Stimulated activated CD4-positive, alpha-beta T cell treated with anti-CD3 and anti-CD28 coated beads, TNF-alpha, amount 100 ng/mL, for 4 hours (primary cell): ENCODE data around the gene FLNA.
"Not testable (repeated sequence)": the region's sequence is repeated elsewhere in the genome, so short reads cannot be mapped to it uniquely, and the experiment has no call there.

Source experiments
- DNase-seq, 3 experiments: peaks; one replicate each; pipeline ENCODE4 v3.0.0-alpha.2; 2020; ENCODE audit warnings: low read depth in 3 of 3

FLNA gene

DNA sequence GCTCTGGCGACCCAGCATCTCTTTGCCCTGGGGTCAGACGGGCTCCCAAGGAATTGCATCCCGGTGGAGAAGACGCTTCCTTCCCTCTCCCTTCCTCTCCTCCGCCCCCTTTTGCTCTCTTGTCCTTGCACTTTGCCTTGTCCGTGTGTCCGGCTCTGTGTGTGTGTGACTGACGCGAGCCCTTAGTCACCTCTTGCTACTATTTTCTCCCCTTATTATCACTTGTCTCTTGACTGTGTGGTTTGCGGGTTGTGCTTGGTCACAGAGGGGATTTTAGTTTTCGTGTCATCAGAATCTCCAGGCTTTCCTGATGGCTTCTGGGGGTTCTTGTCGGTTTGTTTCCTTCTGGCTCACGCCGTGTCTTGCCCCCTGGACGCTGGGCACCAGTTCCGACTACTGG lies 31.4 kb downstream of the FLNA start:
- not testable (repeated sequence) for DNase-seq

DNA sequence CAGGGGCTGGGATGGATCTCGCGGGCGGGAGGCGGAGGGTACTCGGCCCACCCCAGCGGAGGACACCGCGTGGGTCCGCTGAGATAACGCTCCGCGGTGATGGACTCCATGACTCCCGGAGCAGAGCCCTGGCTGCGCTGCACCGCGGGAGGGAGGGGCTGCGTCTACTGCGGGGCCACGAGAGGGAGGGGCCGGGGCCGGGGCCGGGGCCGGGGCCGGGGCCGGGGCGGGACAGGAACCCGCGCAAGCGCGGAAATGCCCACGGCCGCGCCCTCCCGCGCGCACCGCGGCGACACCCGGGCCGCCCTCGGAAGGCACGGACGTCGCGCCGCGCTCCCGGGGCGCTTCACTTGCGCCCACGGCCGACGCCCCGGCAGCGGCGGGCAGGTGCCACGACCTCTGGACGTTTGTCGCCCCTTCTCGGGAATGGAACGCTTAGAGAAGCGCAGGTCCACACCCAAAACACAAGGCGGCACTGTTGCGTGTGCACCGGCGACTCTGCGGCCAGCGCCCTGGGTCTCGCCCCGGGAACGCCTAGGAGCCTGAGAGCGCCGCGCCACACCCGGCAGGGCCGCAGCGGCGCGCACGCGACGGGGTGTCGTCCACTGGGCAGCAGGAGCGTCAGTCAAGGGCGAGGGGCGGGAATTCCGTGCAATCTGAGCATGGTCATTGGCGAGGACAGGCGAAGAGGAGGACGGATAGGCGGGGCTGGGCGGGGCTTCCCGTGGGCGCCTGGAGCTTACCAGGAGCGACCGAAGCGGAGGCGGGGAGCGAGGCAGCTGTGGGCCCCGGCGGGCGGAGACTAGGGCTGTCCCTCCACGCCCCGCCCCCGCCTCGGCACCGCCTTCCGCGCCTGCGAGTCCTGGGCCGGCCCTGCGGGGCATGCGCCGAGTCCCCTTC lies 32.8 kb downstream of the FLNA start:
- not testable (repeated sequence) for DNase-seq

DNA sequence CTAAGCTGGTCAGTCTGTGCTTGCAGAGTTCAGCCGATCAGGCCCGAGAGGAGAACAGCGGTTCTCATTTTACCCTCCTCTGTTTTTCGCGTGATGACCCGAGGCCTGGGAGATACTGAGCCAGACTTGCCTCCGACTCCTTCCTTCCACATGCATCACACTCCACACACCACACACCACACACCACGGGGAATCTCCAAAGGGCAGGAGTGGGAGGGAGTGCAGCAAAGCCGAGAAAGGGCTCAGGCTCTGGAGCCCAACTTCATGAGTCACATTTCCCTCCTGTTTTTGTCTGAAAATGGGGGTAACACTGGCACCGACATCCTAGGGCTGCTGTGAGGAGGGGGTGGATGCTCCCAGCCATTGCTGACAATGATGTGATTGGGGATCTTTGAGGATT lies 39.9 kb downstream of the FLNA start:
- DNase-seq: no peak

DNA sequence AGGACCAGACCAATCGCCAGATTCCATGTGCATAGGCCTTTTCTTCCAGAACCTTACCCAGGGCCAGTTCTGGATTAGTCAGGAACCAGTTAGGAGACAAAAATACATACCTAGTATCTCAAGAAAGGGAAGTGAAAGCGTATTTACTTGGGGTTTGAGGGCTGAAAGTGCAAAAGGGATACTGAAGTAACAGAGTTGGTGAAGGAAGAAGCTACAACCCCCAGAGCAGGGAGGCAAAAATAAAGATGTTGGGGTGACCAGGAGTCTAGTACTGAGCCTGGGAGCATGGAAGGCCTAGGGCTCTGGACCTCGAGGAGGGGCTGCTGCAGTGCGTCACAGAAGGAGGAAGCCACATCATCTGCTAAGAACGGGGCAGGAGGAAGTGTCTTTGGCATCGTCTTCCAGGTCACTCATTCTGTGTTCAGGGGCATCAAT lies 40.6 kb downstream of the FLNA start:
- DNase-seq: no peak

DNA sequence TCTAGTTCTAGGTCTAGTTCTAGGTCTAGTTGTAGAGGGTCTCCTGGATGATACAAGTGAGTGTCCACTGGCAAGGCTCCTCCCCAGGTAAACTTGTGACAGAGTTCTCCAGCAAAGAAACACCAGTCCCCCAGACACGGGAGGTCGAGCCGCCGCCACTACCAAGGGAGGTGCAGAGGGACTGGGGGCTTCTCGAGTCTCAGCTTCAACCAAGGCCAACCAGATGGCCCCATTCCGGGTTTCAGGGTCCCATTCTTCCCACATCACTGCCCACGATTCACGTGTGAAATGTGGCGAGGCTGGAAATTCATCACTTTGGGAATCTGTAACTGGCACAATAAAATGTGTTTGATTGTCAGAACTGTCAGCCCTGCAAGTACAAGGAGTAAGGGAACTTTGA lies 41.3 kb downstream of the FLNA start:
- DNase-seq: no peak

DNA sequence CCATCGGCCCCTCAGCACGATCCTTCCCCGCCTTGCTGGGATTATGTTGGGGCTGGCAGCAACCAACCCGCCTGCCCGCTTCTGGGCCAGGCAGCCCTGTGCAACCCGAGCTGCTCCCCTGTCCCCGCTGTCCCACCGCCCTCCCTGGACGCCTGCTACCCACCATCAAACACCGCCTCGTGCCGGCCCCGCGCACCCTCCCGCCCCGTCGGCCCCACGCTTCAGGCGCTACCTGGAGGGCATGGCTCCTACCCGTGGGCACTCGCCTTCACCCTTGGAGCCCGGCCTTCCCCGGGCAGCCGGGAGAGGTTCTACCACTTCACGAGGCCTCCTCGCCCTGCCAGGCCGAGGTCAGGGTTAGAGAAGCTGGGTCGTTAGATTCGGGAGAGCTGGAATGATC lies 41.9 kb downstream of the FLNA start:
- no peak for DNase-seq

DNA sequence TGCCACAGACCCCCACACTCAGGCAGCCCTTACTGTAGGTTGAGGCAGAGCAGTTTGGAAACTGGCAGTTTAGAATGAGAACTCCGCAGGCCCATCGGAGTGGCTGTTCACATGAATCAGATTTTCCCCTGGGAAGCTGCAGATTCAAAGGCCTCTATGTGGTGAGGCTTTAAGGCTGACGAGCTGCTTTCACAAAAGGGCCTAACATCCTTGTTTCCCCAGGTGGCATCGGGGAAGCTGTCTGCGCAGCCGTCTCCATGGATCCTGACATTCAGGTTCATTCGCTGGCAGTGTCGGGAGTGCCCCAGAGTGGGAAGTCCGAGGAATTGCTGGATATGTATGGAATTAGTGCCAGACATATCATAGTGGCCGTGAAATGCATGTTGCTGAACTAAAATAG lies 45.1 kb downstream of the FLNA start:
- no peak for DNase-seq

DNA sequence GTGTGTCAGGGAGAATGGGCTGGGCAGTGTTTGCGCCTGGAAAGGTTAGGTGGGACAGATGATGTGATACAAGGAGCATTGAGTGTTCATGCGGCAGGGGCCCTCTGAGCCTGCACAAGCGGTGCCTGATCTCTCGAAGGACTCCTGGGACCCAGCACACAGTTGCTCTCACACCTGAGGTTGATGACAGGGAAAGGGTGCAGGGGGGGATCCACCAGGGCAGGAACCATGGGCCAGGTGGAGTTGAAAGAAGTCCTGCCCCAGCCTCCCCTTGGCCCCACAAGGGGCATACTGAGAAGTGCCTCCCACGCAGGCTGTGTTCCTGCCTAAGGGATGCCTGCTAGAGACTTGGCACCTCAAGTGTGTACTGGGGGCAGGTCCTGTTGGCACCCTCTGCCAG lies 45.8 kb downstream of the FLNA start:
- DNase-seq: no peak

DNA sequence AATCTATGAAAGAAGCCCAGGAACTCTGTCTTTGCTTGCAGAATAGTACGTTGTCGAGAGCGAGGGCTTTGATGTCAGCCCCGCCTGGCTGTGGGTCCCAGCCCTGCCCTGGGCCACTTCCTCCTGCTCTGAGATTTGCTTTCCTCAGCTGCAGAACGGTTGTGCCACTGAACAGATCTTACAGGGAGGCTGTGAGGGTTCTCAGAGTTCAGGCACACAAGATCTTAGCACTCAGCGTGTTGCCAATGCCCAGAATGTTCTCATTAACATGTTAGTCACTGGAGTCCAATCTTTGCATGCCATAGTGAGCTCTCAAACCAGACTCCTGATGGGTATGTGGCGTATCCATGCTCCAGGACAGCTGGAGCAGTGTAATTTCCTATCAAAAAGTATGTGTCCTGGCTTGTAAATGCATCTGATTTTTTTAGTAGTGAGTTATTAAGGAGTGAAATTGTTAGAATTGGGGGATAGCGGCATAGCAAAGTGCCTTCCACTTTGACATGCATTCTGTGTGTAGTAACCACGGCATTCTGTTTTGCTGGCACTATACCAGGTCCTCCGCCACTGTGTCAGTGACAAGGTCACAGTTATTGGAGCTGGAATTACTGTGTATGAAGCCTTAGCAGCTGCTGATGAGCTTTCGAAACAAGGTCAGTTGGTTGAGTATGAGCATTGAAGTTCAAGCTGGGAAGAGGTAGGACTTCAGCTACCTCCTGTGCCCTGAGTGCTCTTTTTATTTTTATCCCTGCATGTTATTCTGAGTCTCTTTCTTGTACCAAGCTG lies 47.2 kb downstream of the FLNA start:
- DNase-seq: no peak

DNA sequence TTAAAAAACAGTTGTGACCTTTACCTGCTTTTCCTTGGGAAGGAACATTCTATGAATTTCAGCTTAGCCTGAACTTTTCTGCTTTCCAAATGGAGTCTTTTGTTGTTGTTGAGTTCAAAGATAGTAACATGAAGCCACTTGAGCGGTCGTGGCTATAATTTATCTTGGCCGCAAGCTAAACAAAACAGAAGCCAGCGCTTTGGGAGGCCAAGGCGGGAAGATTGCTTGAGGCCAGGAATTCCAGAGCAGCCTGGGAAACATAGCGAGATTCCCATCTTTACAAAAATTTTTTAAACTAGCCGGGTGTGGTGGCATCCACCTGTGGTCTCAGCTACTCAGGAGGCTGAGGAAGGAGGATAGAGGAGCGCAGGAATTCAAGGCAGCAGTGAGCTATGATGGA lies 48.9 kb downstream of the FLNA start:
- no peak for DNase-seq

DNA sequence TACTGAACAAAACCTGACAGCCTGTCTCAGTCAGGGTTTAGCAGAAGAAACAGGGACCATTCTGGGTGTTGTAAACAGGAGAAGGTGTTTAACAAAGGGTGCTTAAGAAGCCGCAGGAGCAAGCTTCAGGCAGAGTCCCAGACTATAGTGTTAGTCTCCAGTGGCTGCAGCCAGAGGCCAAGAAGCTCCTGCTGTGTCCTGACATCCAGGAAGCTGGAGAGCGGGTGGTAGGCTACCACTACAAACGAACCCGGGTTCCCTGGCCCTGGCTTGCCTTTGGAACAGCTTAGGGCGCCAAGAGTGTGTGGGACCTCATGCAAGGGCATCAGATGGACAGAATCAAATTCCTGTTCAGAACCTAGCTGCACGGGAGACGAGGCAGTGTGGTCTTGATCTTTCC lies 50.9 kb downstream of the FLNA start:
- DNase-seq: no peak

DNA sequence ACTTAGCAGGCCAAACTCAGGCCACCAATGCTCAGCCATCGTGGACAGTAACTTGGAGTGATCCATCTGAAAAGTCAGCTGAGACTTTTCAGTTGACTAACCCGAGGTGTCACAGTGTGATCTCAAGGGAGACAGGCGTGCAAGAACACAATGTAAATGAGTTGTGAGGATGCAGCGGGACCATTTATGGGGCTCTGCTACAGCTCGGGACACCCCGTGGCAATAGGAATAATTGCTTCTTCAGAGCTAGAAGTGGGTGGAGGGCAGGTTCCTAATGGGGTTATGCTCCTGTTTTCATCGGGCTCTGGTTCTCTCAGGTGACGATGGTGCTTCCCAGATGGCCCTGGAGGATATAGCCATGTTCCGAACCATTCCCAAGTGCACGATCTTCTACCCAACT lies 51.5 kb downstream of the FLNA start:
- DNase-seq: no peak

DNA sequence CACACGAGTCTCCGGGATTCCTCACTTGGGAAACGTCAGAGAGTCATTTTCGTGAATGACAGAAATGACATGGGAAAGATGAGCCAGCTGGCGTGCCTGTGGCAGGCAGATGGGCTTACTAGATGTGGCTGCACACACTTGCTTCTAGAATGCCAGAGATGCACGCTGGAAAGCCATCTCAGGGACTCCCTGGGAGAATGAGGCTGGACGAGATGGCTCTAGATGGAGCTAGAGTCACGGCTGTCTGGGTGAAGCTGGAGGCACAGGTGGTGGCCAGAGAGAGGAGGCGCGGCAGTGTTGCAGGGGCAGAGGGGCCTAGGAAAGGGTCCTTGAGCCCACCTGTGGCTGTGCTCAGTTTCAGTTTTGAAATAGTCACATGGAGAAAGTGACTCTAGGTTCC lies 52.8 kb downstream of the FLNA start:
- no peak for DNase-seq

DNA sequence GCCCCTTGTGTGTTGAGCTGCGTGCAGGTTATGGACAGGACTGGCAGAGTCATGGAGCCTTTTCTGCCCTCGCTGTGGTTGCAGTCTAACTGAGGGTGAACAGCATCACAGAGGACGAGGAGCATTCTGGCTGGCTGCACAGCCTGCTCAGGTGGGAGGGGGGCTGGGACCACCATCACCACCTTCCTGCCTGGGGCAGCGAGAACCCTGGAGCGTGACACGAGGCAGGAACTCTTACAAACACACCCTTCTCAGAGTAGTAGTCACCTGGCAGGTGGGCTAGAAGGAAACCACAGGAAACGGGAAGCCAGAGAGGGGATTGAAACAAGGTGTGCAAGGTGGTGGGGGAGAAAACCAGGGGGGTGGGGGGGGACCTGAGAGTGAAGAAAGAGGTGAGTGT lies 53.3 kb downstream of the FLNA start:
- no peak for DNase-seq

DNA sequence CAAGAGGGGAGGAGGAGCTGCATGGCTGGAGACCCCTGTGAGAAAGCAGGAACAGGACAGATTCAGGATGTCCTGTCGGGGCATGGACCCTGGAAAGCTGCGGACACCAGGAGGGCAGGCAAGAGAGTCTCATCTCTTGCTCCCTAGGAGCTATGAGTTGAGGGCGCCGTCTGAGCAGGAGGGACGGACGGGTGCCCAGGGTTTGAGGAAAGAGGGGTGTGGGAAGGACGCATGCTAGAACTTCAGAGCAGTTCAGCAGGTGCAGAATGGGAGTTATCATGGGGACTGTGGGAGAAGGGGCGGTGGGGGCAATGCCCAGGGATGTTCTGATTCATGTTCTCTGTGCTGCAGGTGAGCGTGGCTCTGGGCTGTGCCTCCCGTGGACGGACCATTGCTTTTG lies 54.0 kb downstream of the FLNA start:
- DNase-seq: no peak

DNA sequence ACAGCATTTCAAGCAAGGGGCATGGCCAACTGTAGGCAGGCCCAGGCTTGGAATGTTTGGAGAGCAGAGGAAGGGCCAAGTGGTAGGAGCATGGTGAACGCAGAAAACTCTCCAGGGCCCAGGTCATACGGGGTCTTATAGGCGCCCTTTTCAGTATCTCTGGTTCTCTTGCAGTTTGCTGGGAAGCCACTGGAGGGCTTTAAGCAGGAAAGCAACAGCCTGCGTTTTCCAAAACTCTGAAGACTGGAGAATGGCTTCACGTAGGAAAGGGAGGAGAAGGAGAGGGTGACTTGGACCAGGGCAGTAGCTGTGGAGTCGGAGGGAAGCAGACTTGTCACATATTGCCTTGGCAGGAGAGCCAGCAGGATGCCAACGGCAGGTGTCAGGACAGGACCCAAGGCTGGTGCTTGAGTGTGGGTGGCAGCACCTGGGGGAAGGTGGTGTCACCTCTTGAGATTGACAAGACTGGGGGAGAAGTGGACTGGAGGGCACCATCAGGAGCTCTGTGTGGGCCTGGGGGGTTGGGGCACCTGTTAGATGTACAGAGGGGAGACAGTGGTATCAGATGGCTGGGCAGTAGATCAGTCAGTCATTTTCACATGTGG lies 56.9 kb downstream of the FLNA start:
- no peak for DNase-seq

DNA sequence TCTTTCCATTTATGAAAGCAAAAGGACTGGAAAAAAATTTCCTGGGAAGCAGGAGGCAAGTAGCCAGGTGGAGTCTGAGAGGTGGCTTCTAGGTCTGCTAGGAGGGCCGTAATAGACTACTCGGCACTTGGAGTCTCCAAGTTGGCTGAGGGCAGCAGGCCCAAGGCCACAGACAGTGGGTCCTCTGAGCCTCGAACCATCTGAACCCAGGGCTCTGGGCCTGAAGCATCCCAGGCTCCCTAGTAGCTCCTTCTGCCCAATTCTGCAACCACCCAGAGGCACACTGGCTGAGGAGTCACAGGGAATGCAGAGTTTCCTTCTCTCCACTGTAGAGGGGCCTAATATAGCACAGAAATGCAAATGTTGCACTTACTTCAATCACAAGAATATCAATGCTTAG lies 59.0 kb downstream of the FLNA start:
- DNase-seq: no peak

DNA sequence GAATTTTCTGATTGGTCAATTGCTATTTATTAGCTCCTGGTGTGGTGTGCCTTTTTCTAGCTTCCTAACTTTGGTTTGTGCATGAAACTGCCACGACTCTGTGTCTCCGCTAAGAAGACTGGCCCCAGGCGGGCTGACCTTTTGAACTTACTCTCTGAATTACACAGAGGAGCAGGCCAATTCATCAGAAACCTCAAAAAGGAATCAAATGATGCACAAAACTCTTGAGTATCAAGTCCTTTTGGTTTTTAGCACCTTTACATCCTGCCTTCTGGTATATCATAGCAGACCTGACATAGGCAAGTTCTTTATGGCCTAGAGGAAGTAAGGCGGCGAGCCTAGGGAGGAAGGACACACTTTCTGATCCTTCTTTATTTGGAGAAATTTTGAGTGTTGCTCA lies 61.3 kb downstream of the FLNA start:
- no peak for DNase-seq

DNA sequence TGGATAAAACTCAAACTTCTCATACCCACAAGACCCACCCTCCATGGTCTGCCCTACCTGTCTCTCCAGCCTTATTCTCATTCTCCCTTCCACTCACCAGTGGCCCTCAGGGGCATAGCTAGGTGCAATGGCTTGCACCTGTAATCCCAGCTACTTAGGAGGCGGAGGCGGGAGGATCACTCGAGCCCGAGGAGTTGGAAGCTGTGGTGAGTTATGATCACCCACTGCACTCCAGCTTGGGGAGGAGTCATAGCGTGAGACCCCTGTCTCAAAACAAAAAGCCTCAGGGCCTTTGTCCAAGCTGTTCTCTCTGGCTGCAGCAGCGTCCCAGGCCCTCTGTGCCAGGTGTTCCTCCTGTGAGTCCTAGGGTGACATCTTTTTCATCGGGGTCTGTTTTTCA lies 62.3 kb downstream of the FLNA start:
- DNase-seq: no peak

DNA sequence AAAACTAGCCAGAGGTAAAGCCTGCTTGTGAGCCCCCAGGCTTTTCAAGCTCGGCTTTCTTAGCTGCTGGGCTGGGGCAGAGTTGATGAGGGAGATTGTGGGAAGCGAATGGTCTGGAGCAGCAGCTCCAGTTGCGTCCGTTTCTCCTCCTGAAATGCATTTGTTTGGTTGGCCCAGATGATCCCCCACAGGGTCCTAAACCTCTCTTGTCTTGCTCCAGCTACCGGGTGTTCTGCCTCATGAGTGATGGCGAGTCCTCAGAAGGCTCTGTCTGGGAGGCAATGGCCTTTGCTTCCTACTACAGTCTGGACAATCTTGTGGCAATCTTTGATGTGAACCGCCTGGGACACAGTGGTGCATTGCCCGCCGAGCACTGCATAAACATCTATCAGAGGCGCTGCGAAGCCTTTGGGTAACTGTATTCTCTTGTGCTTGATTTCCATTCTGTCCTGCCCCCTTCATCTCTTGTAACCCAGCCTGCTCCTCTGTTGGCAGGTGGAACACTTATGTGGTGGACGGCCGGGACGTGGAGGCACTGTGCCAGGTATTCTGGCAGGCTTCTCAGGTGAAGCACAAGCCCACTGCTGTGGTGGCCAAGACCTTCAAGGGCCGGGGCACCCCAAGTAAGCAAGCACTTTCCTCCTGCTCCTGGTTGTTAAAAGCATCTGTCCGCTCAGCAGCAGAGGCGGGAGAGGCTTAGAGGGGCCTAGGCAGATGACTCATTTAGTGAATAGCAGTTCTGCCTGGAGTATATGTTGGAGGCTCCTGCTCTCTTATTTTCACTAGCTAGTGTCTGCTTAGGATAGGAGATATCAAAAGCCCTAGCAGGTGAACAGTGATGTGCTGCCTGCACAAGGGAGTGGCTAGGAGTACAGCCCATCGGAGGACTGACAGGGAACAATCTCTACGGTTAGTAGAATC lies 63.6 kb downstream of the FLNA start:
- DNase-seq: no peak

DNA sequence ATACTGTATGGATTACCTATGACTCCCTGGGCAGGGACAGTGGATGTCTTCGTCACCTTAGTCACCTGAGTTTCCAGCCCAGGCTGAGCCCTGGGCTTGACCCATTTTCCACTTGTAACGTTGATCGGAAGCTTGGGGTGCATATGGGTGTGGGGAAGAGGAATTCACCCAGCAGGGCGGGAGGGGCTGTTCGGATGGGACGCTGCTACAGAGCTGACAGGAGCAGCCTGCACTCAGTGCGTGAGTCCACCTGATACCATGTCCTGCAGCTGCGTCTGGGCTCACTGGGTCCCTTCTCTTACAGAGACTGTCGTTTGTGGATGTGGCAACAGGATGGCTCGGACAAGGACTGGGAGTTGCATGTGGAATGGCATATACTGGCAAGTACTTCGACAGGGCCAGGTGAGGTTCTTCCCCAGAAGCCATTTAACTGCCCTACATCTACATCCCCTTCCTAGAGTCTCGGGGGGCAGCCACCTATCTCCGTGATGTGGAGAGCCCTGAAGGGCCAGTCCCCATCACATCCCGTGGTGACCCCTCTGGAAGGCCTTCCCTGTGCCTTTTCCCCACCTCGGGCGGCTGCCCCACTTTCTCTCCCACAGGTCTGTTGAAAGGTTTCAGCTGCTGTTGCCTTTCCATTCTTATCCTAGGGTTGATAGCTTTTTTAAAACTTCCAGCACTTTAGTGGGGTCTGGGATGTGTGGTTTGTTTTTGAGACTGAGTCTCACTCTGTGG lies 65.2 kb downstream of the FLNA start:
- DNase-seq: no peak
